NCI-H2171 treated with DMSO at 0.1 percent for 48 hours (cell line): ENCODE data around the gene TMEM98.
"Not testable (repeated sequence)": the region's sequence is repeated elsewhere in the genome, so short reads cannot be mapped to it uniquely, and the experiment has no call there.

Source experiments
- DNase-seq: peaks from one replicate; lab custom pipeline; 2025; lab: John Stamatoyannopoulos, UW

The TMEM98 gene

GRCh38 chr17:32914181-32914580 lies 13.8 kb upstream of the TMEM98 start:
- DNase-seq, result no peak

- no peak for DNase-seq
Observed at GRCh38 chr17:32915245-32915644, 12.7 kb upstream of the TMEM98 start.

DNA sequence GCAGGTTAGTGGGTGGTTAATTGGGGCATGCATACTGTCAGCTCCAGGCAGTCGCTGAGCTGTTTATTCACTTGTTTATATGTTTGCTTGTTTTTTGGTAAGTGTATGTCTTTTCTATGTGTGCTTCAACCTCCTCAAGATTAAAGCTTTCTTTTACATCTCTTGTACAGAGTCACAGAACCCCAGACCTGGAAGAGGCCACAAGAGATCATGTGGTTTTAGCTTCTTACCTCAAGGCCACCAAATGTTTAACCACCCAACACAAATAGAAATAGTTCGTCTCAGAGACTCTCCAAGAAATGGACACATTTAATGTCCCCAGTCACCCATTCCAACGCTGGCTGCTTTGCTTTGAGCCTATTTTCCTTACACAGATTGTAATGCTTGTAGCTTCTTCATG lies 11.8 kb upstream of the TMEM98 start:
- no peak for DNase-seq

DNA sequence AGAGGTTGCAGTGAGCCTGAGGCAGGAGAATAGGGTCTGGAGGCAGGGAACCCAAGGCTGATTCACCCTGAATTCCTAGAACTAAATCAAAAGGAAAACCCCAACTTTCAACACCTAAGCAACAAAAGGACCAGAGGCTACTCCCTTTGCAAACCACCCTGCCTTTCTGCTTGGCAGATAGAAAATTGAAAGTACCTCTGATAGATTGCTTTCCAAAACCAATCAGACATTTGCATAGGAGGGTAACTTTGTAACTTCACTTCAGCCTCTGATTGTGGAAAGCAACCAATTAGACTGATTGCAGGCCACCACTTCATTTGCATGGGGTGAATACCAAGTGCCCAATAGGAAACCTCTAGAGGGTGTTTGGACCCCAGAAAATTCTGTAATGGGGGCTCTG lies 10.9 kb upstream of the TMEM98 start:
- DNase-seq, result no peak

GRCh38 chr17:32917842-32918241 lies 10.1 kb upstream of the TMEM98 start:
- DNase-seq, result no peak

DNA sequence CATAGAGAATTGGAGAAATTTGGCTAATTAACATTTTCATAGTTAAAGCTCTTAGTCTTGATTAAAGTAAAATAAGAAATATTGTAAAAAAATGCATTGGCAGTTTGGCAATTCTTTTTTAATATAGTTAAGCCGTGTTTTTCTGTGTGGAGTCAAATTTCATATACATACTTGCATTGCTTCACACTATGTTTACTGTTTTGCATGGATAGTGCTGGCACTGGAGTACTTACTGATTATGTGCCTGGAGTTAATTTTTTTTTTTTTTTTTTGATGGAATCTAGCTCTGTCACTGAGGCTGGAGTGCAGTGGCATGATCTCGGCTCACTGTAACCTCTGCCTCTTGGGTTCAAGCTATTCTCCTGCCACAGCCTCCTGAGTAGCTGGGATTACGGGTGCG lies 8.1 kb upstream of the TMEM98 start:
- not testable (repeated sequence) for DNase-seq

DNA sequence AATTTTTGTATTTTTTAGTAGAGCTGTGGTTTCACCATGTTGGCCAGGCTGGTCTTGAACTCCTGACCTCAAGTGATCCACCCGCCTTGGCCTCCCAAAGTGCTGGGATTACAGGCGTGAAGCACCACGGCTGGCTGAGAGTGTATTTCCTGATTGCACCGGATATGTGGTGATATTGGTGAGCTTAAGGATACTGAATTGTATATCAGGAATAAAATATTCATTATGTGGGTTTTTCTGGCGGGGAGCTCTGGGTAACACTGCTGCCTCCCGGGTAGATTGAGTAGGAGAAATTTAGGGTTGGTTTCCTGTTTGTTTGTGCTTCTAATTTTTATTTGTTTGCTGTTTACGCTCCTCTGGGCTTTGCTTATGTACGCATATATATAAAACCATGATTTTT lies 7.7 kb upstream of the TMEM98 start:
- no peak for DNase-seq

GRCh38 chr17:32921017-32921416 lies 6.9 kb upstream of the TMEM98 start:
- DNase-seq, result no peak

- DNase-seq, result not testable (repeated sequence)
Observed at GRCh38 chr17:32923905-32924304, 4.0 kb upstream of the TMEM98 start.

DNA sequence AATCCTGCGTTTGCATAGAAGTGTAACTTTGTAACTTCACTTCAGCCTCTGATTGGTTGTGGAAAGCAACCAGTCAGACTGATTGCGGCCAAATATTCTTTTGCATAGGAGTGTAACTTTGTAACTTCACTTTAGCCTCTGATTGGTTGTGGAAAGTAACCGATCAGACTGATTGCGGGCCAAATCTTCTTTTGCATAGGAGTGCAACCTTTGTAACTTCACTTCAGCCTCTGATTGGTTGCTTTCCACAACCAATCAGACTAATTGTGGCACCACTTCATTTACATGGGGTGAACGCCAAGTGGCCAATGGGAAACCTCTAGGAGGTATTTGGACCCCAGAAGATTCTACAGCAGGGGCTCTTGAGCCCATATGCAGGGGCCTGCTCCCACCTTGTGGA lies 1.8 kb upstream of the TMEM98 start:
- no peak for DNase-seq

- DNase-seq, result not testable (repeated sequence)
Observed at GRCh38 chr17:32926789-32927188, 1.2 kb upstream of the TMEM98 start.

- no peak for DNase-seq
Observed at GRCh38 chr17:32927201-32927723, 691 bp upstream of the TMEM98 start.

GRCh38 chr17:32928586-32929535 lies 908 bp downstream of the TMEM98 start:
- DNase-seq, result peak; percentile 25

GRCh38 chr17:32929588-32929987 lies 1.6 kb downstream of the TMEM98 start:
- no peak for DNase-seq

GRCh38 chr17:32930512-32930911 lies 2.6 kb downstream of the TMEM98 start:
- no peak for DNase-seq

GRCh38 chr17:32931686-32932085 lies 3.7 kb downstream of the TMEM98 start:
- no peak for DNase-seq

GRCh38 chr17:32933881-32934280 lies 5.9 kb downstream of the TMEM98 start:
- DNase-seq, result no peak

DNA sequence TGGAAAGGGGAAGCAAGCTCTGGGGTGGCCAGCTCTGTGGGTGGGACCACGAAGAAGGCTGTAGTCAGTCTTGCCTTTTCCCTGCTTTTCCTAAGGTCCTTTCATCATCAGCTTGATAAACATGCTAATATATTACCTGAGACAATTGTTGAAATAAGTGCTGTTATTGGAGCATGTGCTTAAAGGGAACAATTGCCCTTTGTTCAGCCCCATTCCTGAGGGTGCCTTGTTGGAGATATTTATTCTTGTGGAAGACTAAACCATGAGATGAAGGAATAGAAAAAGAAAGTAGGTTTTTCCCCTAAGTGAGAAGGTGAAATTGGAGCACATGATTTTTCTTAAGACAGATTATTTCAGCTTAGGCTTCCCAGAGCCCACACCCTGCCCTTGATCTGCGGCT lies 7.8 kb downstream of the TMEM98 start:
- DNase-seq, result no peak

- DNase-seq, result no peak
Observed at GRCh38 chr17:32936186-32936893, 8.4 kb downstream of the TMEM98 start.

DNA sequence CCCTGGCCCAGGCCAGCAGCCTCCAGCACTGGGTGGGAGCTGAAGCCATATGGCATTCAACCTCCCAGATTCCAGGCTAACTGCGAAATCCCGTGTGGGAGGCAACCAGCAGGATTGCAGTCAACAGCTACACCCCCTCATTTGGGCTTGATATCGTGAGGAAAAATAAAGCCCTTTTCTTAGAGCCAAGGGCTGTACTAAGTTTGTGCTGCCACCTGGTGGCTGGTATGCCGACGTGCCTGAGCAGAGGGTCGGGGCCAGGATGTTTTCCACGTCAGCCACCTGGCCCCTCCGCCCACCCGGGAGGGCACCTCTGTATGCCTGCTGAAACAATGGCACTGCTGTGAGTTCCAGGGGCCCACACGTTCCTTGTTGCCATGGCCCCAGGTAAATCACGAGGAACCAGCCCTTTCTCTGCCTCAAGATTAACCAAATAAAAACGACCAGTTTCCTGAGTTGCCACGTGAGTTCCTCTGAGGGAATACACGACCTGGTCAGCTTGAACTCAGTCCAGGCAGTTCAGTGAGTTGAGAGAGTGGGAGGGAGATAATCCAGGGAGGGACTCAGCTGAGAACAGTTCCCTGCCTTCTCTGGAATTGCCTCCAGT lies 9.0 kb downstream of the TMEM98 start:
- peak; percentile 54 for DNase-seq

DNA sequence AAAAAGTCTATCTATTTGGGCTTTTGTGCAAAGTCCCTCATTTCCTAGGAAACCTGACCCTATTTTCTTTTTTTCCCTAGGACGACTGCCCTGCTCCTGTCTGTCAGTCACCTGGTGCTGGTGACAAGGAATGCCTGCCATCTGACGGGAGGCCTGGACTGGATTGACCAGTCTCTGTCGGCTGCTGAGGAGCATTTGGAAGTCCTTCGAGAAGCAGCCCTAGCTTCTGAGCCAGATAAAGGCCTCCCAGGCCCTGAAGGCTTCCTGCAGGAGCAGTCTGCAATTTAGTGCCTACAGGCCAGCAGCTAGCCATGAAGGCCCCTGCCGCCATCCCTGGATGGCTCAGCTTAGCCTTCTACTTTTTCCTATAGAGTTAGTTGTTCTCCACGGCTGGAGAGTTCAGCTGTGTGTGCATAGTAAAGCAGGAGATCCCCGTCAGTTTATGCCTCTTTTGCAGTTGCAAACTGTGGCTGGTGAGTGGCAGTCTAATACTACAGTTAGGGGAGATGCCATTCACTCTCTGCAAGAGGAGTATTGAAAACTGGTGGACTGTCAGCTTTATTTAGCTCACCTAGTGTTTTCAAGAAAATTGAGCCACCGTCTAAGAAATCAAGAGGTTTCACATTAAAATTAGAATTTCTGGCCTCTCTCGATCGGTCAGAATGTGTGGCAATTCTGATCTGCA lies 12.9 kb downstream of the TMEM98 start:
- DNase-seq, result no peak
